ENCODE measurements around the gene CLSTN1. TPM values are rescaled to one million over a fixed set of nuclear protein-coding genes. Genes with fewer than 3 reads are reported as not detected.

CLSTN1 gene
- total and polyA plus RNA-seq, 2 experiments from 2014 or later = 70.9 to 81.5 TPM

DNA sequence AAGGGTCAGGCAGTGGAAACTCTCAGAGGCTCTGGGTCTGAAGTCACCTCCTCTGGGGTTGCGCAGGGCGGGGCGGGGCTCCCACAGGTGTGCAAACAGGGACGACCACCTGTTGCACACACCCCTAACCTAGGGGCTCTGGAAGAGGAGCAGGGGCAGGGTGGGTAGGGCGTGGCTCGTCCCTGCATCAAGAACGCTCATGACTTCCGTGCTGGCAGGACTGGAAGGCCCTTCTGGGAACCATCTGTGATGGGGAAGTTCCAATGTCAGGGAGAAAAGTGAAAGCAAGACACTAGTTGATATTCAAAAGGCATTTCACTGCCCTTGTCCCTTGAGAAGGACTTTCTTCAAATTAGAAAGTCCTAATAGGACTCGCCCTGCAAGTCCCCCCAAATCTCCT, 22.1 kb upstream of the CLSTN1 start:
- Histone ChIP-seq H3K4me3 (no peak overlapping the region), H3K4me1 (ENCODE audit: low read depth) (peaks cover 5% of the 10 kb centered on the region), H3K27me3 (no peaks in the 10 kb centered on the region), H3K9me3 (ENCODE audit: low read depth) (no peaks in the 10 kb centered on the region), H3K36me3 (no peaks in the 10 kb centered on the region), H3K27ac (no peak overlapping the region)
- no peak for DNase-seq (ENCODE audit: low read depth in 1 of 2, low spot score in 1 of 2)
- TF ChIP-seq, protein P1, sequence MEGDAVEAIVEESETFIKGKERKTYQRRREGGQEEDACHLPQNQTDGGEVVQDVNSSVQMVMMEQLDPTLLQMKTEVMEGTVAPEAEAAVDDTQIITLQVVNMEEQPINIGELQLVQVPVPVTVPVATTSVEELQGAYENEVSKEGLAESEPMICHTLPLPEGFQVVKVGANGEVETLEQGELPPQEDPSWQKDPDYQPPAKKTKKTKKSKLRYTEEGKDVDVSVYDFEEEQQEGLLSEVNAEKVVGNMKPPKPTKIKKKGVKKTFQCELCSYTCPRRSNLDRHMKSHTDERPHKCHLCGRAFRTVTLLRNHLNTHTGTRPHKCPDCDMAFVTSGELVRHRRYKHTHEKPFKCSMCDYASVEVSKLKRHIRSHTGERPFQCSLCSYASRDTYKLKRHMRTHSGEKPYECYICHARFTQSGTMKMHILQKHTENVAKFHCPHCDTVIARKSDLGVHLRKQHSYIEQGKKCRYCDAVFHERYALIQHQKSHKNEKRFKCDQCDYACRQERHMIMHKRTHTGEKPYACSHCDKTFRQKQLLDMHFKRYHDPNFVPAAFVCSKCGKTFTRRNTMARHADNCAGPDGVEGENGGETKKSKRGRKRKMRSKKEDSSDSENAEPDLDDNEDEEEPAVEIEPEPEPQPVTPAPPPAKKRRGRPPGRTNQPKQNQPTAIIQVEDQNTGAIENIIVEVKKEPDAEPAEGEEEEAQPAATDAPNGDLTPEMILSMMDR (IDR thresholded peaks at IDR 0.05; ENCODE audit: low read depth, low read length) = no peak

DNA sequence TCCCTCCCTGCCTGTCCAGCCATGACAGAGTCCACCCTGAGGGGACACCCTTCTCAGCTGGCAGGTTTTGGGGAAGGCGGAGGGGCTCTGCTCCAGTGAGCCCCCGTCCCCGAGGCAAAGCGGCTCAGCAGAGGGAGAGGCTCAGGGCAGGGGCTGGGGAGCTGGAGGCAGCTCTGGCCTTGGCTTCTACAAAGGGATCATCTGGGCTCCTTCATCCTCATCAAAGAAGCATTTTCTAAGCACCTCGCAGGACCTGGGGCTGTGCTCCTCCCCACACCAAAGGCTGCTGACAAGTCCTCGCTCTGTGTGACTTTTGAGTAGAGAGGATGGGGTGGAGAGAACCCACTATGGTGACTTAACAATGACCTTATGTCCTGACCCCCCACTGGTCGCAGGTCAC, 21.0 kb upstream of the CLSTN1 start:
- Histone ChIP-seq H3K9me3 (ENCODE audit: low read depth) (no peaks in the 10 kb centered on the region), H3K4me1 (ENCODE audit: low read depth) (peaks cover 5% of the 10 kb centered on the region), H3K36me3 (no peaks in the 10 kb centered on the region), H3K27me3 (no peaks in the 10 kb centered on the region), H3K4me3 (no peak overlapping the region), H3K27ac (no peak overlapping the region)
- DNase-seq (ENCODE audit: low read depth in 1 of 2, low spot score in 1 of 2) = no peak
- TF ChIP-seq, protein P1 (IDR thresholded peaks at IDR 0.05; ENCODE audit: low read depth, low read length) = no peak

DNA sequence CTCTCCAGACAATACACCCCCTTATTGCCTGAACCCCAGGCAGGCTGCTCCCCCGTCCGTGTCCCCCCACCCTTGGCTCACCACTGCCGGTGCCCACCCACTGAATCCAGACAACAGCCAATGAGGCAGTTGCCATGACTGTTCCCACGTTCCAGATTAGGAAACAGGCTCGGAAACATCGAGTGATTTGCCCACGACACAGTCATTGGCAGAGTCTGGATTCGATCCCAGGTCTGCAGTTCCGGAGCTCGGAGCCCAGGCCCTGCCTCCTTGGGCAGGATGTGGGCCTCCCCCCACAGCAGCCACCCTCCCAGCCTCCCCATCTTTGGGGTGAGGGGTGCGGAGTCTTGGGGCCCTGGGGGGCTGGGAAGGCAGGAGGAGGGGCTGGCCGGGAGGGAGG, 20.3 kb upstream of the CLSTN1 start:
- peak in 1 of 2 donors; percentile 45 for DNase-seq (ENCODE audit: low read depth in 1 of 2, low spot score in 1 of 2)
- TF ChIP-seq, protein P1 (IDR thresholded peaks at IDR 0.05; ENCODE audit: low read depth, low read length) = no peak
- no peak overlapping the region for H3K27ac ChIP-seq
- peaks cover 5% of the 10 kb centered on the region for H3K4me1 ChIP-seq (ENCODE audit: low read depth)
- H3K27me3 ChIP-seq = no peaks in the 10 kb centered on the region
- no peaks in the 10 kb centered on the region for H3K9me3 ChIP-seq (ENCODE audit: low read depth)
- no peaks in the 10 kb centered on the region for H3K36me3 ChIP-seq
- H3K4me3 ChIP-seq = no peak overlapping the region

DNA sequence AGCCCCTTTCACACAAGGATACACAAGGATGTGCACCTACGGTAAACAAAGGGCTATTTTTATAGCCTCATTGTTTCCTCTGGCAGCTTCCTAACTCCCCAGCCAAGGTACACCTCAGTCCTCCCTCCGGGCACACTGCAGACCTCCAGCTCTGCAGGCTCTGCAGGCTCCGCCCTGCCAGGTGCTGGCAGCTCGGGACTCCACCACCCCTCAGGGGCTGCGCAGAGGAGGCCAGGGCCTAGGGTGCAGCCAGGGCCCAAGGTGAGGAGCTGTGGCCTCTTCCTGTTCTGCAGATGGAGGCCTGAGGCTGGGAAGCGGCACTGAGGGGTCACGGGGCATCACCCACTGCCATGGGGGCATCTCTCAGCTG, 19.8 kb upstream of the CLSTN1 start:
- TF ChIP-seq, protein P1 (IDR thresholded peaks at IDR 0.05; ENCODE audit: low read depth, low read length) = no peak
- no peak for DNase-seq (ENCODE audit: low read depth in 1 of 2, low spot score in 1 of 2)
- no peaks in the 10 kb centered on the region for H3K36me3 ChIP-seq
- no peaks in the 10 kb centered on the region for H3K9me3 ChIP-seq (ENCODE audit: low read depth)
- no peaks in the 10 kb centered on the region for H3K27me3 ChIP-seq
- no peak overlapping the region for H3K4me3 ChIP-seq
- no peak overlapping the region for H3K27ac ChIP-seq
- peaks cover 5% of the 10 kb centered on the region for H3K4me1 ChIP-seq (ENCODE audit: low read depth)

DNA sequence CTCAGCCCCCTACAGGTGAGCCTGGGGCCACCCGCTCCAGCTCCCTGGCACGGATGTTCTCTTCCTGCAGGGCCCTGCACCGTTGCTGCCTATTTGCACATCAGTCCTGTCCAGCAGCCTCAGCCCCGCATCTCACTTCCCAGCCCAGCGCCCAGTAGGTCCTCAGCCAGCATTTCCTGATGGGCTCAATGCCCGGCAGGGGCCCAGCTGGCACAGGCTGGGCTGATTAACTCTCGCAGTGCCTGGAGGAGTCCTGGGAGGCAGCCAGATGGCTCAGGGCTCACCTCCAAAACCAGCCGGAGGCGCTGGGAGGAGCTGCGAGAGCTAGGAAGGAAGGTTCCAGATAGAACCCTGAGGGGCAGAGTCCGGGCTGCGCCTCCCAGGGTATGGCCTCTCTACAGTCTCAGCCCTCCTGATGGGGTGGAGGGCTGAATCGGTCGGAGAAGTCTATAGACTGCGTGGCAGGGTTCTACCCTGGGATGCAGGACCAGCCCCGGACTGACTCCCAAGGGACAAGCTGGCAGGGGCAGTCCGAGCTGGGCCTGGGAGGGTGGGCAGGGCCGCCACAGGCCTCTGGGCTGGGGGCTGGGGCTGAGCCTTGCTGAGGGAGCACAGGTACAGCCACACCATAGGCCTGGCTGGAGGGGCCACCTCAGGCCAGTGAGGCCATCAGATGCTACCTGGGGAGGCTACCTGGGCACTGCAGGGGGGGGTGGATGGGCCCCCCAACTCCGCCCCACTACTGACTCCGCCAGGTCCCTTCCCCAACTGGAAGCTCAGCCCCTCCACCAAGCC, 19.2 kb upstream of the CLSTN1 start:
- Histone ChIP-seq H3K9me3 (ENCODE audit: low read depth) (no peaks in the 10 kb centered on the region), H3K4me3 (no peak overlapping the region), H3K27me3 (no peaks in the 10 kb centered on the region), H3K36me3 (no peaks in the 10 kb centered on the region), H3K4me1 (ENCODE audit: low read depth) (peaks cover 5% of the 10 kb centered on the region), H3K27ac (no peak overlapping the region)
- TF ChIP-seq, protein P1 (IDR thresholded peaks at IDR 0.05; ENCODE audit: low read depth, low read length) = peak; percentile 7
- DNase-seq (ENCODE audit: low read depth in 1 of 2, low spot score in 1 of 2) = peak in 1 of 2 donors; percentile 55

Data from cardiac muscle cell (in vitro differentiated cells and primary cell).